IMR-90 (cell line): ENCODE data around the gene TIMM44. TPM values are rescaled to one million over a fixed set of nuclear protein-coding genes. Genes with fewer than 3 reads are reported as not detected.

ENCODE experiments used
- ATAC-seq: fragments of 200-7000 bp; cut with Tn5 transposase; 2 replicates; pipeline ENCODE4 v1.9.1; 2020; ENCODE audit warnings: low read depth, mild to moderate bottlenecking, moderate library complexity
- BruUV-seq: library from RNA; stranded (reverse); fragments of 400-500 nt; replicated peaks from 2 replicates; lab custom pipeline; 2021; lab: Mats Ljungman, UMichigan
- CTCF ChIA-PET: fragments of 300-600 bp; formaldehyde crosslinking; extraction: SDS; loops from one replicate; lab custom pipeline; 2021; ENCODE audit warnings: antibody characterized with exemption; lab: Yijun Ruan, JAX
- POLR2A ChIA-PET: fragments of 300-600 bp; sonication (Branson Sonifier 250); formaldehyde crosslinking; loops from one replicate; lab custom pipeline; 2022; ENCODE audit warnings: antibody characterized with exemption; ENCODE audit not compliant: unreplicated experiment; lab: Charles Lee
- DNase-seq: peaks from one replicate; pipeline ENCODE4 v3.0.0; 2013
- H2AFZ ChIP-seq: replicated peaks from 2 replicates; pipeline ENCODE3; 2013; ENCODE audit warnings: low read length, mild to moderate bottlenecking; ENCODE audit not compliant: poor library complexity
- H2AK5ac ChIP-seq: 2 replicates; pipeline ENCODE4 v1.6.1; 2013; ENCODE audit warnings: low read depth, low read length, inconsistent platforms
- H2AK9ac ChIP-seq: replicated peaks from 2 replicates; pipeline ENCODE3; 2013; ENCODE audit warnings: mild to moderate bottlenecking, low read depth, low read length, moderate library complexity; ENCODE audit not compliant: poor library complexity
- H2BK120ac ChIP-seq: 2 replicates; pipeline ENCODE4 v1.6.1; 2013; ENCODE audit warnings: low read depth, low read length, inconsistent platforms
- H2BK15ac ChIP-seq: 3 replicates; pipeline ENCODE4 v1.6.1; 2013; ENCODE audit warnings: low read depth, low read length, inconsistent platforms
- H2BK20ac ChIP-seq: 2 replicates; pipeline ENCODE4 v1.6.1; 2013; ENCODE audit warnings: low read depth, mild to moderate bottlenecking, inconsistent platforms, low read length, moderate library complexity
- H2BK5ac ChIP-seq: 2 replicates; pipeline ENCODE4 v1.6.1; 2013; ENCODE audit warnings: mild to moderate bottlenecking, low read depth, low read length, inconsistent platforms; ENCODE audit not compliant: poor library complexity, severe bottlenecking
- H3K14ac ChIP-seq: replicated peaks from 2 replicates; pipeline ENCODE4 v1.6.1; 2013; ENCODE audit warnings: low read depth, low read length, inconsistent platforms
- H3K18ac ChIP-seq: 2 replicates; pipeline ENCODE4 v1.6.1; 2013; ENCODE audit warnings: low read depth, low read length, control low read depth
- H3K23ac ChIP-seq: 2 replicates; pipeline ENCODE4 v1.6.1; 2013; ENCODE audit warnings: low read depth, low read length, inconsistent platforms
- H3K27ac ChIP-seq: 2 replicates; pipeline ENCODE4 v1.5.1; 2013; ENCODE audit warnings: mild to moderate bottlenecking, control low read depth, low read length; ENCODE audit not compliant: insufficient read depth
- H3K27me3 ChIP-seq: 2 replicates; pipeline ENCODE4 v1.6.1; 2013; ENCODE audit warnings: low read length; ENCODE audit not compliant: control insufficient read depth, insufficient read depth
- H3K36me3 ChIP-seq: 2 replicates; pipeline ENCODE4 v1.6.1; 2013; ENCODE audit warnings: low read length, mixed read lengths; ENCODE audit not compliant: control insufficient read depth, insufficient read depth
- H3K4ac ChIP-seq: 2 replicates; pipeline ENCODE4 v1.6.1; 2013; ENCODE audit warnings: low read depth, low read length, inconsistent platforms
- H3K4me1 ChIP-seq: 2 replicates; pipeline ENCODE4 v1.6.1; 2013; ENCODE audit warnings: low read length, mixed read lengths; ENCODE audit not compliant: control insufficient read depth, insufficient read depth
- H3K4me2 ChIP-seq: 2 replicates; pipeline ENCODE4 v1.6.1; 2013; ENCODE audit warnings: low read depth, mild to moderate bottlenecking, control low read depth, low read length, moderate library complexity
- H3K4me3 ChIP-seq: 2 replicates; pipeline ENCODE4 v1.5.1; 2013; ENCODE audit warnings: low read depth, mild to moderate bottlenecking, control low read depth, low read length, moderate library complexity; ENCODE audit not compliant: insufficient read depth
- H3K56ac ChIP-seq: 2 replicates; pipeline ENCODE4 v1.6.1; 2013; ENCODE audit warnings: low read length, inconsistent platforms; ENCODE audit not compliant: insufficient read depth; ENCODE audit errors: extremely low read depth
- H3K79me1 ChIP-seq, 2 experiments: 2 replicates each; pipeline ENCODE4 v1.6.1; 2013; ENCODE audit warnings: low read length in 2 of 2, inconsistent platforms in 1 of 2, low read depth in 1 of 2
- H3K9ac ChIP-seq: 2 replicates; pipeline ENCODE4 v1.6.1; 2013; ENCODE audit warnings: low read depth, low read length, control low read depth
- H3K9me1 ChIP-seq: 2 replicates; pipeline ENCODE4 v1.6.1; 2013; ENCODE audit warnings: low read length, inconsistent platforms; ENCODE audit not compliant: insufficient read depth
- H3K9me3 ChIP-seq: 2 replicates; pipeline ENCODE4 v1.6.1; 2013; ENCODE audit warnings: low read length; ENCODE audit not compliant: control insufficient read depth, insufficient read depth
- H4K20me1 ChIP-seq: 2 replicates; pipeline ENCODE4 v1.6.1; 2013; ENCODE audit warnings: low read length, inconsistent platforms; ENCODE audit not compliant: insufficient read depth
- H4K5ac ChIP-seq: 2 replicates; pipeline ENCODE4 v1.6.1; 2013; ENCODE audit warnings: mild to moderate bottlenecking, low read depth, low read length, control low read depth
- H4K8ac ChIP-seq, 2 experiments: 2 replicates each; pipeline ENCODE4 v1.6.1; 2013; ENCODE audit warnings: low read depth in 2 of 2, low read length in 2 of 2, control low read depth in 1 of 2, inconsistent platforms in 1 of 2
- H4K91ac ChIP-seq: 2 replicates; pipeline ENCODE4 v1.6.1; 2013; ENCODE audit warnings: low read depth, low read length, inconsistent platforms; ENCODE audit not compliant: insufficient read depth
- BHLHE40 ChIP-seq: fragments of 150-350 bp; IDR thresholded peaks from 2 replicates; pipeline ENCODE4 v1.6.1; 2016; ENCODE audit warnings: mild to moderate bottlenecking, low read depth, low read length
- CEBPB ChIP-seq: IDR thresholded peaks from 2 replicates; pipeline ENCODE4 v1.6.1; 2012; ENCODE audit warnings: low read depth, low read length, improper control_type of control experiment
- CHD1 ChIP-seq: IDR thresholded peaks from 2 replicates; pipeline ENCODE4 v1.6.1; 2012; ENCODE audit warnings: low read depth, low read length, improper control_type of control experiment
- FOS ChIP-seq: fragments of 150-350 bp; IDR thresholded peaks from 2 replicates; pipeline ENCODE4 v1.6.1; 2016; ENCODE audit warnings: low read depth, low read length
- MAFK ChIP-seq: IDR thresholded peaks from 2 replicates; pipeline ENCODE4 v1.6.1; 2012; ENCODE audit warnings: low read depth, low read length, improper control_type of control experiment
- MAZ ChIP-seq: IDR thresholded peaks from 2 replicates; pipeline ENCODE4 v1.6.1; 2012; ENCODE audit warnings: low read depth, mild to moderate bottlenecking, low read length, improper control_type of control experiment, moderate library complexity, borderline replicate concordance
- MXI1 ChIP-seq: IDR thresholded peaks from 2 replicates; pipeline ENCODE4 v1.6.1; 2012; ENCODE audit warnings: low read depth, mild to moderate bottlenecking, low read length, moderate library complexity, borderline replicate concordance
- NFE2L2 ChIP-seq: fragments of 150-350 bp; IDR thresholded peaks from 2 replicates; pipeline ENCODE4 v1.6.1; 2016; ENCODE audit warnings: low read depth, mild to moderate bottlenecking, low read length
- POLR2A ChIP-seq: IDR thresholded peaks from 2 replicates; pipeline ENCODE4 v1.6.1; 2012; ENCODE audit warnings: mild to moderate bottlenecking, low read depth, low read length
- RAD21 ChIP-seq: IDR thresholded peaks from 2 replicates; pipeline ENCODE4 v1.6.1; 2012; ENCODE audit warnings: low read length, improper control_type of control experiment
- RCOR1 ChIP-seq: IDR thresholded peaks from 2 replicates; pipeline ENCODE4 v1.6.1; 2012; ENCODE audit warnings: mild to moderate bottlenecking, low read length, improper control_type of control experiment; ENCODE audit not compliant: insufficient replicate concordance
- RFX5 ChIP-seq: IDR thresholded peaks from 2 replicates; pipeline ENCODE4 v1.8.0; 2012; ENCODE audit warnings: low read depth, mild to moderate bottlenecking, low read length, moderate library complexity
- SMC3 ChIP-seq: fragments of 150-350 bp; IDR thresholded peaks from 2 replicates; pipeline ENCODE4 v1.6.1; 2016; ENCODE audit warnings: low read depth, mild to moderate bottlenecking, antibody characterized with exemption, low read length, moderate library complexity
- USF2 ChIP-seq: fragments of 150-350 bp; IDR thresholded peaks from 2 replicates; pipeline ENCODE4 v1.6.1; 2017; ENCODE audit warnings: mild to moderate bottlenecking, antibody characterized with exemption, low read length, low read depth
- WGBS, 2 experiments: methylation state at CpG; one replicate each; pipeline versions ENCODE4 v1.1.5 to v1.1.7; 2013; ENCODE audit warnings: missing lambda C conversion rate in 2 of 2; ENCODE audit not compliant: insufficient read length in 1 of 2; ENCODE audit errors: extremely low coverage in 2 of 2; 5-methylcytosine and 5-hydroxymethylcytosine counted together
- dilution Hi-C: fragments of 300-500 bp; cut with HindIII; formaldehyde crosslinking; loops from one replicate; pipeline ENCODE4 v1.14.3; 2018; ENCODE audit warnings: low sequenced_read_pairs; ENCODE audit not compliant: unreplicated experiment
- in situ Hi-C: fragments of 300-500 bp; cut with MboI; formaldehyde crosslinking; loops from 3 replicates; pipeline ENCODE4 v1.14.3; 2019; ENCODE audit warnings: low sequenced_read_pairs, inconsistent platforms, mixed read lengths
- intact Hi-C: fragments of 100-400 bp; cut with micrococcal nuclease; formaldehyde crosslinking; loops from 2 replicates; pipeline ENCODE4 v1.10.0; 2022
- polyA plus RNA-seq, 3 experiments: library from polyadenylated mRNA; depleted of rRNA; stranded (reverse); fragments of >200 nt; gene quantifications; 2 replicates each; pipeline ENCODE4 v1.2.3, GENCODE V29; 2012; ENCODE audit warnings: low replicate concordance in 1 of 3
- total RNA-seq: library from RNA; depleted of rRNA; stranded (reverse); fragments of >200 nt; gene quantifications from 2 replicates; pipeline ENCODE4 v1.2.3, GENCODE V29; 2012
- TF ChIP-seq, protein P1 (sequence below): fragments of 150-350 bp; IDR thresholded peaks from 2 replicates; pipeline ENCODE4 v1.6.1; 2016; ENCODE audit warnings: low read depth, mild to moderate bottlenecking, low read length, moderate library complexity, borderline replicate concordance
- TF ChIP-seq, protein P2 (sequence below): conservative IDR thresholded peaks from 2 replicates; pipeline ENCODE4 v1.5.1; 2012; ENCODE audit warnings: mild to moderate bottlenecking, low read depth, low read length, improper control_type of control experiment

TIMM44 gene
- total and polyA plus RNA-seq, 2 of the 4 experiments (the other 2 are of a cell fraction), result 37.6 to 52.3 TPM

- dilution Hi-C loops, result no loop called here
- intact Hi-C loops, result no loop called here
- CTCF ChIA-PET, result no interaction called here
- peaks cover 69% of the 10 kb centered on the region for H3K36me3 ChIP-seq
- in situ Hi-C loops, result no loop called here
- H3K18ac ChIP-seq, result no peak overlapping the region
- H3K27me3 ChIP-seq, result no peaks in the 10 kb centered on the region
- H3K4me2 ChIP-seq, result no peak overlapping the region
- H3K79me1 ChIP-seq, result peaks cover 39 to 74% of the 10 kb centered on the region in 2 experiments
- no peak for DNase-seq
- H3K14ac ChIP-seq, result no peak overlapping the region
- H3K9me1 ChIP-seq, result peaks cover 16% of the 10 kb centered on the region
- TF ChIP-seq, protein P1, sequence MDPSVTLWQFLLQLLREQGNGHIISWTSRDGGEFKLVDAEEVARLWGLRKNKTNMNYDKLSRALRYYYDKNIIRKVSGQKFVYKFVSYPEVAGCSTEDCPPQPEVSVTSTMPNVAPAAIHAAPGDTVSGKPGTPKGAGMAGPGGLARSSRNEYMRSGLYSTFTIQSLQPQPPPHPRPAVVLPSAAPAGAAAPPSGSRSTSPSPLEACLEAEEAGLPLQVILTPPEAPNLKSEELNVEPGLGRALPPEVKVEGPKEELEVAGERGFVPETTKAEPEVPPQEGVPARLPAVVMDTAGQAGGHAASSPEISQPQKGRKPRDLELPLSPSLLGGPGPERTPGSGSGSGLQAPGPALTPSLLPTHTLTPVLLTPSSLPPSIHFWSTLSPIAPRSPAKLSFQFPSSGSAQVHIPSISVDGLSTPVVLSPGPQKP, result no peak
- TF ChIP-seq RAD21 (no peak), SMC3 (no peak), MAZ (no peak), NFE2L2 (no peak), MAFK (no peak), CHD1 (no peak), MXI1 (no peak), BHLHE40 (no peak), POLR2A (no peak), CEBPB (no peak), RFX5 (no peak), RCOR1 (no peak), FOS (no peak), USF2 (no peak)
- TF ChIP-seq, protein P2, sequence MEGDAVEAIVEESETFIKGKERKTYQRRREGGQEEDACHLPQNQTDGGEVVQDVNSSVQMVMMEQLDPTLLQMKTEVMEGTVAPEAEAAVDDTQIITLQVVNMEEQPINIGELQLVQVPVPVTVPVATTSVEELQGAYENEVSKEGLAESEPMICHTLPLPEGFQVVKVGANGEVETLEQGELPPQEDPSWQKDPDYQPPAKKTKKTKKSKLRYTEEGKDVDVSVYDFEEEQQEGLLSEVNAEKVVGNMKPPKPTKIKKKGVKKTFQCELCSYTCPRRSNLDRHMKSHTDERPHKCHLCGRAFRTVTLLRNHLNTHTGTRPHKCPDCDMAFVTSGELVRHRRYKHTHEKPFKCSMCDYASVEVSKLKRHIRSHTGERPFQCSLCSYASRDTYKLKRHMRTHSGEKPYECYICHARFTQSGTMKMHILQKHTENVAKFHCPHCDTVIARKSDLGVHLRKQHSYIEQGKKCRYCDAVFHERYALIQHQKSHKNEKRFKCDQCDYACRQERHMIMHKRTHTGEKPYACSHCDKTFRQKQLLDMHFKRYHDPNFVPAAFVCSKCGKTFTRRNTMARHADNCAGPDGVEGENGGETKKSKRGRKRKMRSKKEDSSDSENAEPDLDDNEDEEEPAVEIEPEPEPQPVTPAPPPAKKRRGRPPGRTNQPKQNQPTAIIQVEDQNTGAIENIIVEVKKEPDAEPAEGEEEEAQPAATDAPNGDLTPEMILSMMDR, result no peak
- peaks cover 4% of the 10 kb centered on the region for H3K4me1 ChIP-seq
- no peak overlapping the region for H4K5ac ChIP-seq
- H3K4ac ChIP-seq, result no peak overlapping the region
- no peak overlapping the region for H3K4me3 ChIP-seq
- BruUV-seq, result no TSS peak
- POLR2A ChIA-PET, result no interaction called here
- H4K91ac ChIP-seq, result no peak overlapping the region
- no peak overlapping the region for H2BK120ac ChIP-seq
- no peak overlapping the region for H3K56ac ChIP-seq
- no peak overlapping the region for H3K23ac ChIP-seq
- no peak overlapping the region for H2AFZ ChIP-seq
- no peak overlapping the region for H3K9ac ChIP-seq
- H2BK5ac ChIP-seq, result no peak overlapping the region
- no peaks in the 10 kb centered on the region for H3K9me3 ChIP-seq
- H2BK15ac ChIP-seq, result no peak overlapping the region
- no peak for ATAC-seq
- no peak overlapping the region for H2AK9ac ChIP-seq
- peaks cover 94% of the 10 kb centered on the region for H4K20me1 ChIP-seq
- no CpG with 5 or more reads among the region's 7 CpGs for WGBS, 2 experiments
- H3K27ac ChIP-seq, result no peak overlapping the region
- H2AK5ac ChIP-seq, result no peak overlapping the region
- H4K8ac ChIP-seq, result no peak overlapping the region
- no peak overlapping the region for H2BK20ac ChIP-seq
These were observed 38.2 kb upstream of the TIMM44 start for GRCh38 chr19:7981661-7982060.
